M059J (cell line): ENCODE measurements around the gene PTPN1. TPM values are rescaled to one million over a fixed set of nuclear protein-coding genes. Genes with fewer than 3 reads are reported as not detected.
A peak's percentile ranks its signal among the peaks of the same experiment; 100 is the strongest.
"Not testable (repeated sequence)": the region's sequence is repeated elsewhere in the genome, so short reads cannot be mapped to it uniquely, and the experiment has no call there.

Experiments
- DNase-seq: peaks from one replicate; pipeline ENCODE4 v3.0.0-alpha.2; 2012; ENCODE audit warnings: low read depth
- total RNA-seq: library from RNA; depleted of rRNA; stranded (reverse); fragments of >200 nt; shearing (Covaris generic); gene quantifications from 2 replicates; pipeline ENCODE4 v1.2.3, GENCODE V29; 2014

The PTPN1 gene
- total RNA-seq, 1 experiment from 2014 or later, result 84.9 TPM

DNA sequence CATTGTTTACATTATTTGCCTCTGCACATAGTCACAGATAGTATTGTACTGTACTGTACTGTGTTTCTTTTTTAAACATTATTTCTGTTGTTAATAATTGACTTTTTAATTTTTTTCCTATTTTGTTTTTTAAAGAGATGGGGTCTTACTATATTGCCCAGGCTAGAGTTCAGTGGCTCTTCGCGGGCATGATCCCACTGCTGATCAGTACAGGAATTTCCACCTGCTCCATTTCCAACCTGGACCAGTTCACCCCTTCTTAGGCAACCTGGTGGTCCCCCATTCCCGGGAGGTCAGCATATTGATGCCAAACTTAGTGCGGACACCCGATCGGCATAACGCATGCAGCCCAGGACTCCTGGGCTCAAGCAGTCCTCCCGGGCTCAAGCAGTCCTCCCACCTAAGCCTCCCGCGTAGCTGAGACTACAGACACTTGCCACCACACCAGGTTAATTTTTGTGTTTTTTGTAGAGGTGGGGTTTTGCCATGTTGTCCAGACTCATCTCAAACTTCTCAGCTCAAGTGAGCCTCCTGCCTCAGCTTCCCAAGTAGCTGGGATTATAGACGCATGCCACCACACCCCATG lies 47.5 kb downstream of the PTPN1 start:
- no peak for DNase-seq

DNA sequence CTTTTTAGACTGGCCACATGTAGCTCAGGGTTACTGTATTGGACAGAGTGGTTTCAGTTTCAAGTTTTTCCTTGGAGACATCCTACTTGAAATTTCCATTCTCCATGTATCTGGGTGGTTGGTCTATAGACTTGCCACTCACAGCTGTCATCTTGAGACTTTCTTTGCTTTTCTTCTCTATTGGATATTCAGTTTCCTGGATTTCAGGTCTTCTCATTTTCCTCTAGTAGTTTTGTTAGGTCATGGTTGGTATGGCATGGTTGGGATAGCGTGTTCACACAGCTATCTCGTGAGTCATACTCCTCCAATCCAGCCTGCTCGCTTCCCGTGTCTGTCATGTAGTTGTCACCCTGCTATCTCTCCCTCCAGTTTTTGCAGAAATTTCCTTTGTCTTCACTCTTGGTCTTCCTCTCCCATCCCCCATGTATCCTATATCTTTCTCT lies 48.3 kb downstream of the PTPN1 start:
- DNase-seq, result peak; percentile 98

DNA sequence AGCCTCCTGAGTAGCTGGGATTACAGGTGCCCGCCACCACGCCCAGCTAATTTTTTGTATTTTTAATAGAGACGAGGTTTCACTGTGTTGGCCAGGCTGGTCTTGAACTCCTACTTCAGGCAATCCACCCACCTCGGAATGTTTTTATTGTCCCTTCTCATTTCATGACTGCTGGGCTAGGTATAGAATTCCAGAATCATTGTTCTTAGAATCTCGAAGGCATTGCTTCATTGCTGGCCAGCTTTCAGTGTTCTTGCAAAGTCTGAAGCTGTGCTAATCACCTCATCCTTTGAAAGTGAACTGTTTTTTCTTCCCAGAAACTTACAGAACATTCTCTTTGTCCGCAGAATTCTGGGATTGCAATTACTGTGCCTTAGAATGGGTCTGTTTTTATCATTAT lies 49.0 kb downstream of the PTPN1 start:
- no peak for DNase-seq

DNA sequence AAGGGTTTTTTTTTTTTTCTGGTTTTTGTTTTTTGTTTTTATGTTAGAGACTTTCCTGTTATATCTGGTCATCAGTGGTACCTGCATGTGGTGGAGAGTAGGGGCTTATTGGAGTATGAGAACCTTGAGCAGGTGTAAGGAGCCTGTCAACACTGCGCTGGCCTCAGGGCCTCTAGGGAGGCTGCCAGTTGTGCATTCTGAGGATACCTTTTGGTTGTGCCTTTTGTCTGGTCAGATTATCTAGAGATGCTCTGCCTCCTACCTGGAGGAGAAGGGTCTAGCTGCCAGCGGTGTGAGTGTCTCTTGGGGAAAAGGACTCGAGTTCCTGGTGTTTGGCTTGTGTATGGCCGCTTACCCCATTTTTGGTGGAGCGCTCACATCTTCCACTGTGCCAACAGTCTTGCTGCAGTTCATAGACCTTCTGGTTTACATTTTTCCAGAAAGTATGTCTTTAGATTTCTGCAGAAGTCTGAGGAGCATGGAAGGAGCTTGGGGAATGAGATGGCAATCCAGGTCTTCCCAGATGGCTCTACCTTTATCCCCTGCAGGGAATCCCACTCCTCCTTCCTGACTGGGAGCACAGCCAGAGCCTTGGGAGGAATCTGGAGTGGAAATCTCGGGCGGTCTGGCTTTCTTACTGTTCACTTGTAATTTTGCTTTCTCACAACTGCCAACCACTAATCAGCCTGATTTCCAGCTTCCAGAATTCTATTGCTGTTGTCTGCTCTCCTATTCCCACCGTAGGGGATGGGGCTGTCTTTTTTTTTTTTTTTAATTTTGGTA lies 49.9 kb downstream of the PTPN1 start:
- DNase-seq, result peak; percentile 30

DNA sequence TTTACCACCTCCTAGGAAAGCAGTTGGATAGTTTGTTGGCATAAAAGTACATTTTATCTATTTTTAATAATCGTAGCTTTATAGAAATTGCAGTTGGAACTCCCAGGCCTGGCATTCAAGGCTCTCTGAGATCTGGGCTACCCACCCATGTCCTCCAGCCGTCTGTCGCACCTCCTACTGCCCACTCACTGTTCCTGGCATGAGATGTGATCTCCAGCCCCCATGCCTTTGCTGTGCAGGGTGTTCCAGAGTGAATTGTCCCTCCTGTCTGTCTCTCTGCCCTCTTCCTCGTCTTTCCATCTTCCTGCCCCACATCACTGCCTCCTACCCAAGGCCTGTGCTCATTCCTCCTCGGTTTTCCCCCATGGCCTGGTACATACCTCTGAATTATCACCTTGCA lies 50.7 kb downstream of the PTPN1 start:
- DNase-seq, result no peak

DNA sequence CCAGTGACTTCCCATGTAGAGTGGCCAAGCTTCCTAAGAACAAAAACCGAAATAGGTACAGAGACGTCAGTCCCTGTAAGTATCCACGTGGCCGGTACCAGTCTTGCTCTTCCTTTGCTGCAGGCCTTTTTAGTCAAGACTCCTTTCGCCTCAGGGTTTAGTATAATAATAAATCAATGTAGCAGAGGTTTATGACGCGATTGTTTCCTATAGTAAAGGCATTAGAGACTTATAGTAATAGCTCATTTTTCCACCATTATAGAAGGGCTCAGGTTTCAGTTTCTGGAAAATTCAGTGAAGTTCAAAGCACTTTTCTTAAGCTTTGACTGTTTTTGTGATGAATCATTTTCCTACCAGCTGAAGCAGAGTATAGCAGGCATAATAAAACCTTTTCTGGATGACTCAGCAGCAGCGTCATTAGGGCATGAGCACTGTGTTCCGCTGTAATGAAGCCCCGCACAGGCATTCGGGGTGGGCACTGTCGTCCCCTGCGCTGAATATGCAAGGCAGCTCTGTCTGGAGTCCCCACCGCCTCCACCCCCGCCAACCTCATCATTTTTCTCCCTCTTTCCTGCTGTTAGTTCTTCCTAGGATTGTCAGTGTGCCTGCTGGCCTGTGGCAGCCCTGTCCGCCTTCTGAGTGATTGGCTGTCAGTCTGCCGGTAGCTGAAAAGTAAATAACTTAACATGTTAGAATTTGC lies 51.3 kb downstream of the PTPN1 start:
- peak; percentile 99 for DNase-seq

DNA sequence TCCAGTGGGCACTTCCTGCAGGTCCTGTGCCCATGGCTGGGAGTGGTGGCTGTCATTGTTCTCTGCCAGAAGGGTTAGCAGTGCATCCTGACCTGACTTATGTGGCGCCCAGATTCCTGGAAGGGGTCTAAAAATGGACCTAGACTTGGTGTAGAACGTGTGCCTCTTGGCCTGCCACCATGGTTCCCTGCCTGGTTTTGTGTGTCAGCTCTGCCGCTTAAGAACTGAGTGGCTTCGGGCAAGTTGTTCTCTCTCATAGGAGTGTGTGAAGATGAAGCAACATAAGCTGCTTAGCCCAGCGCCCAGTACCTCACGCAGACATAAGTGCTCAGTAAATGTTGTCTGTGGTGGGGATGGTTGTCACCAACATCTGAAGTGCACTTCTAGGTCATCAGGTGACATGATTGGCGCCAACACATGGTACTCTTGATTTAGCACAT lies 52.1 kb downstream of the PTPN1 start:
- no peak for DNase-seq

DNA sequence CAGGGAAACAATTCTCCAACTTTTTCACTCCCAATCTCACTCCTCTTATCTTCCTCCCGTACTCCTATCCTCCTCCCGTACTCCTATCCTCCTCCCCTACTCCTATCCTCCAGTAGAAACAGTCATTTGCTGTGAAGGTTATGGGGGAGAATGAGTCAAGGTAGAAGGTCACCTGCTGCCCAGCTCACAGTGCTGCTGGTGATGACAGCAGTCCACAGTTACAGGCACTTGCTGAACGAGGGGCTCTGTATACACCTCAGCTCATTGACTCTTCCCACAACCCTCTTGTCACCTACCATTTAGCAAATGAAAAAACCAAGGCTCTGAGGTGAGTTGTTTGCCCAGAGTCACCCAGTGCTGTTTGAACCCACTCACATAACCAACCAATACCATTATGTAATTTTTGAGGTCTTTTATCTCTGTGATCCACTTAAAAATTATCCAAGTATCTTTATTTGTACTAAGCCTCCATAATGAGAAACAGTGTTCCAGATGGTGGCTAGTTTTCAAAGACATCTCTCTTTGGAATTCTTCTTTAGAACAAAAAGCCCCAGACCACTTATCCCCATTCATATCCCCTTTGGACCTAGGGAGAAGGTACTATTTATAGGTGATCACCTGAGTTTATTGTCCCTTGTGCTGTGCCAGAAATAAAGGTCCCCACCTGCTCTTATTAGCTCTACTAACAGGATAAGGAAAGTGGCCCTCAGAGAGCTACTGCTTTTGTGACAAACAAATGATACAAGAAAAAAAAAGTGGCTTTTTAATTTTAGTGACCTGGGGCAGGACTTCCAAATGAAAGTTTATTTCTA lies 53.2 kb downstream of the PTPN1 start:
- no peak for DNase-seq

DNA sequence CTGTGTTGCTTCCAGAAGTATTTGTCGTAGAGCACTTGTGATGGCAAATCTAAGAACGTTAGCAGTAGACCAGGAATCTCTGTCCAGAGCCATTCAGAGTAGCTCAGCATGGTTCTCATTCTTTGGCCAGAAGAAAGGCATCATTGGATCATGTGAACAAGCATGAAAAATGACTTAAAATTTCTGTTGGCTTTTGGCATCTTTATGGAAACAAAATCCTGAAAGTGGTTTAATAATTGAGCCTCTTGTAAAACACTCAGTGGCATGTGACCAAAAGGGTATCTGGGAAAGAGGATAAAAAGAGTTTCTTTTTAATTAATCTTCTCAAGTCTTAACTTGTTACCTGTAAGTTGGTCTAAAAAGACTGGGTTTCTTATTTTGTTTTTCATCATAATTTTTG lies 55.2 kb downstream of the PTPN1 start:
- no peak for DNase-seq

DNA sequence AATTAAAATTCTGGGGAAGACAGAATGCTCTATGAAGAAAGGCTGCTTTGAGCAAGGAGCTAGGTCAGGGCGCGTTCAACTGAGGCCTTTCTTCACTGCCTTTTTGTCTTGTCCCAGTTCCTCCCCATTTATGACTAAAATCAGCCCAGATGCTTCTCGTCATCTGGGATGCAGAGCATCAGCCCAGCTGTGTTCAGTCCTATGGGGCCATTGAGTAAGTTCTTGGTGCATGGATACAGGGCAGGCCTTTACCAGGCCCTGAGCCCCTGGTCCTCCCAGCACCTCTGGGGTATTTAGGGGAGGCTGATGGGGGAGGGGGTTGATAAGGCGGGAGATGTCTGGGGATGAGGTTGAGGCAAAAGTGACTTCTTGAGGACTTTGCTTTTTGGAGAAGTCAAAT lies 55.7 kb downstream of the PTPN1 start:
- no peak for DNase-seq

DNA sequence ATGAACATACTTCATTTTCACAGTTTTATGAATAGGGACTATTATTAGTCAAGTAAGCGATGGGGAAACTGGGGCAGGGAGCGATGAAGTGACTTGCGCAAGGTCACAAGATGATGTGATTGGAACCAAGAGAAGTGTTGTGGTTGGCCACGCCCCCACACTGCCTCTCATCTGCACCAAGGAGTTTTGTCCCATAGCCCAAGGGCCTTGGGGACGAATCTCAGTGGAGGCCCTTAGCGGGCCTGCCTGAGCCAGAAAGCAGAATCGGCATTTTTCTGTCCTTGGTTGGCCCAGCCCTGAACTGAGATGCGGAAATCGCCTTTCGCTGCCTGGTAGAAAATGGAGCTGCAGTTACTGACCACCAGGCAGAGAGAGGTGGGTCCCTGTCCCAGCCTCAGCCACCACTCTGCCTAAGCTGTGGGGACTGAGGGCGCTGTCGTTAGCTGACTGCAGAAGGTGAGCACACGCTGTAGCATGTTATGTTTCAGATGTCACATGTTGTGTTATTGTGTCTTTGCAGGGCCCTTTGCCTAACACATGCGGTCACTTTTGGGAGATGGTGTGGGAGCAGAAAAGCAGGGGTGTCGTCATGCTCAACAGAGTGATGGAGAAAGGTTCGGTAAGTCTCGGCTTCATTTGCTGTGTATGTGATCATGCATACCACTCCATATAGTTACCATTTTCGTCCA lies 57.8 kb downstream of the PTPN1 start:
- no peak for DNase-seq

DNA sequence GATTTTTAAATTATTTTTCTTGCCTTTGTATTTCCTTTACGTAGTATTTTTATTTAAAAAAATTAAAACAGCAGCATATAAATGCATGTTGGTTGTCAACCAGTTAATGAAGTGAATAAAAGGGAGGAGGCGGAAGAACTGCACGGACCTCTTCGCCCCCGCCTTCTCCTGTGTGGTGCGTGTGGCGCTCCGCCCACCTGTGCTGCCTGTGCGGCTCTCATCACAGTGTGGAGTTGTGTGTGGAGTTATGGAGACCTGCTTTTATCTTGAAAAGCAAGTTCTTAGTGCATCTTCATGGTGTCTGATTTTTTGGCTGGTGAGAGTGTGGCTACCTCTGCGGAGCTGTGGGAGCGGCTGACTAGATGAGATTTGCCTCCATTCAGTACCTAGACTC lies 58.4 kb downstream of the PTPN1 start:
- DNase-seq, result no peak

DNA sequence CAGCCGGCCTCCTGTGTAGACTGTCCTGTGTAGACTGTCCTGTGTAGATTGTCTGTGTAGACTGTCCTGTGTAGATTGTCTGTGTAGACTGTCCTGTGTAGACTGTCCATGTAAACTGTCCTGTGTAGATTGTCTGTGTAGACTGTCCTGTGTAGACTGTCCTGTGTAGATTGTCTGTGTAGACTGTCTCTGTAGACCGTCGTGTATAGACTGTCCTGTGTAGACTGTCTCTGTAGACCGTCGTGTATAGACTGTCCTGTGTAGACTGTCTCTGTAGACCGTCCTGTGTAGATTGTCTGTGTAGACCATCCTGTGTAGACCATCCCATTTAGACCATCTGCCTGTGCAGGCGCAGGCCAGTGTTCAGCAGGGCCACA lies 59.3 kb downstream of the PTPN1 start:
- DNase-seq, result not testable (repeated sequence)

DNA sequence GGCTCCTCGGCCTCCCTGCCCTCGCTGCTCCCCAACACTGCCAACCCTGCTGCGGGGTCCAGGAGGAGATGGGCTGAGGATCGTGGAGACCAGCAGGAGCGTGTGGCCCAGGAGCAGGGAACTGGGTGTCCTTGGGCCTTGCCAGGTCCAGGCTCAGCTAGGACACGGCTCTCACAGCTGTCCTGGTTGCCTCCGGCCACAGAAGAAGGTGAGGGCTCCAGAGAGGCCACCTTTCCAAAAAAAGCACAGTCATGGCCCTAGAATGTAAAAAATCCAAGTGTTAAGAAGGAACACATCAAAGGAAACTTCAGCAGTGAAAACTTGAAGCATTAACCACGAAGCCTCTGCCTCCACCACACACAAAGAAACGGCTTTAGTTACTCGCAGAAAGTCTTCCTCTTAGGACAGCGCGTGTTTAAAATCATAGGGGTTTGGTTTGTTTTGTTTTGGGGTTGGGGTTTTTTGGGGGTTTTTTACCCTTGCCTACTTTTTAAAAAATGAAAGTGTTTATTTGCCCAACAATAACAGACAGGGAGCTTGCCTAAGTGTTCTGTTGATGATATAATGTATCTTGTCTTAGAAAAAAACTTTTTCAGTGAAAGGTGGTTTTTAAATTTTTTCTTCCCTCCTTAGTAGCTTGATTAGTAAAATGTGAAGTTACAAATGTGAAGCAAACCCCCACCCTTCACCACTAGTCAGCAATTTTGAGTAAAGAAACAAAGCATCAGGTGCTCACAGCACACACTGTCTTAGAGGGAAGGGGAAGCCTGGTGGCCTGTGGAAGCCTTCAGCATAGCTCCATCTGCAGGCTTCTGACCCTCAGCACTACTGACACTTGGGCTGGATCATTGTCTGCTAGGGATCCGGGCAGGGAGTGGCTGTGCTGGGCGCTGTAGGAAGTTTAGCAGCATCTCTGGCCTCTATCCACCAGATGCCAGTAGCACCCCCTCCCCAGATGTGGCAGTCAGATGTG lies 60.0 kb downstream of the PTPN1 start:
- peak; percentile 73 for DNase-seq

DNA sequence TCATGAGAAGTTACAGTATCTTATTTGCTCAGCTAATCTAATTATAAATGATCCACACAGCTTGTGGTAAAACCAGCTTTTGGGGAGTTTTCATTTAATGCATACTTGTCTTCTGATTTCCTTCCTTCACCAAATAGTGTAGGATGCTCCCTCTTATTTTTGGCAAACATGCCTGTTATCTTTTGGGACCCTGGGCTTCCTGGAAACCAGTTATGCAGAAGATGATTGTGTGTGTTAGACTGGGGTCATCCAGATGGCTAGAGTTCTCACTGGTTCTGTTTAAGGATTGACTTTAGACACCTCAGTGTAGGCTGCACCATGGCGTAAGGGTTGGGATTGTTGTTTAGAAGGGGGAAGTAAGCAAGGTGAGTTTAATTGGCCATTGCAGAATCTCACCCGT lies 61.3 kb downstream of the PTPN1 start:
- no peak for DNase-seq

DNA sequence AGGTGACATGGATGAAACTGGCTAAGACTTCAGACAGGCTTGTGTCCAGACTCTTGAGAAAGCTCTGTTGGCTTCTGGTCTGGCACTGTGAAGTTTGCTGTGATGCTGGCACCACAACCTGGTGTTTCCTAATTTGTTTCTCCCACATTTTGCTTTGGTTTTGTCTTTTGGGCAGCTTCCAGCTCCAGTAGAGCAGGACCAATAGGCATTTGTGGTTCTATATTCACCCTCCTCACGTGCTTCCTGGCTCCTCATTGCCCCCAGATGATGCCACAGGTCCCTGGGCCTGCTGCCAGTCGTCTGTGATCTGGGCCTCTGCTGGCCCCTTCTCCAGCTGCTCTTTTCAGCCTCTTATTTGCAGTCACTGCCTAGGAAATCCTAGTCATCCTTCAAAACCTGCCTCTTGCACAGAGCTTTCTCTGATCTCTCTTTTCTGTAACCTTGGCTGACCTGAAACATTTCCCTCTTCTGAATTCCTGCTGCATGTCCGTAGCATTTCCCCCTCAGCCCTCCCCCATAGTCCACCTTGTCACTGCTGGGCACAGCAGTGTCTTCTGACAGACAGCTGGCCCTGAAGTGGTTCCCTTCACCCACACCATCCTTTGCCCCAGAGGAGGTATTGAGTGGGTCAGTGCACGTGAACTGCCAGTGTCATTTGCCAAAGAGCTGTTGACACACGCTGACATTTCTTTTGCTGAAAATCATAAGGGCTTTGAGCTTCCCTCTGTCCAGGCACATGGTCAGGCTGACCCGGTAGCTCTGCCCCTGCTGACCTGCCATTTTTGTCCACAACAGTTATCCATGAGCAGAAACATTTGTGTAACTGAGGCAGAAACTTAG lies 63.0 kb downstream of the PTPN1 start:
- DNase-seq, result peak; percentile 94

DNA sequence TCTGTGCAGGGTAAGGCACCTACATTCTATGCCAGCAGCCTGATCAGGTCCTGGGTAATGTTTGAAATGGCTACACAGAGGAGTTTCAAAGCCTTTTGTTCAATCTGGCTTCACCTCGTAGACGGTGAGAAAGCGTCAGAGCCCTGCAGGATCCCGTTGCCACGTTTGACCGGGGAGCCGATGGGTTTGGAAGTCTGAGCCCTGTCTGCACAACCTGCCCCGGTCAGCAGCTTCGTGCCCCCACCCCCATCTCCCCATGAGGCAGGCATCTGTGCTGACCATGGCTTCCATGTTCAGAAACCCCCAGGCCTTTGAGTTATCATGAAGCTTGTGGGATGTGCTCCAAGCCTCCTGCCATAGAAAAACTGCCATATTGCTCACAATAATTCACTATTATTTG lies 63.9 kb downstream of the PTPN1 start:
- DNase-seq, result no peak

DNA sequence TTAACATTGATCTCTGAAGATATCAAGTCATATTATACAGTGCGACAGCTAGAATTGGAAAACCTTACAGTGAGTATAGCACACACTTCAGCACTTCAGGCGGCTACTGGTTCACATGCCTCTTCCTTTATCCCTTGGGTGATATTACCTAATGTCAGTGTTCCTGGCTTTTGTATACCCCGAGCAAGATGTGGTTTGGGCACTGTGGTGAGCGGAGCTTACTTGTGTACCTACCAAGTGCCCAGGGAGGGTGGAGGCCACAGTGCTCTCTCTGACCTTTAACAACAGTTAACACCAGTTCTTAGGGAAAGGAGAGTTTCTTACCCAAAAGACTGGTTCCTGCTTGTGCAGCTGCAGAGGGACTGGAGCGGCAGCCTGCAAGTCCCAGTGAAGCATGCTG lies 64.4 kb downstream of the PTPN1 start:
- DNase-seq, result no peak
